HG03196 (cell line): ENCODE results near the gene CAP1.
"Not testable (repeated sequence)": the region's sequence is repeated elsewhere in the genome, so short reads cannot be mapped to it uniquely, and the experiment has no call there.

ENCODE experiments used
- ATAC-seq: cut with Tn5 transposase; IDR thresholded peaks from one replicate; pipeline ENCODE4 v1.9.1; 2021; ENCODE audit not compliant: unreplicated experiment

Gene CAP1

DNA sequence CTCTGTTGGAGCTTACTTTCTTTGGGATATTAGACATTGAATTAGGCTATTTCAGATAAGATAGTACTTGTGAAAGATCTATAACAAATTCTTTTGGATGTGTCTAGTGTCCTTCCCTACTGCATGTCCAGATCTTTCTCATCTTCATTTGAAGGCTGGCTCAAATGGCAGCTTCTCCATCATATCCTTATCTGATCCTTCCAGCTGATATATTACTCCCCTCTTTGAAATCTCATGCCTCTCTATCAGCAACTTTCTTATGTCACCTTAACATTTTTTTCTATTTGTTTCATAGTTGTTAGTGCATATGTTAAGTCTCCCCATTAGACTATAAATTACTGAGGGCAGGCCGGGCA lies 17.5 kb downstream of the CAP1 start:
- ATAC-seq: no peak

DNA sequence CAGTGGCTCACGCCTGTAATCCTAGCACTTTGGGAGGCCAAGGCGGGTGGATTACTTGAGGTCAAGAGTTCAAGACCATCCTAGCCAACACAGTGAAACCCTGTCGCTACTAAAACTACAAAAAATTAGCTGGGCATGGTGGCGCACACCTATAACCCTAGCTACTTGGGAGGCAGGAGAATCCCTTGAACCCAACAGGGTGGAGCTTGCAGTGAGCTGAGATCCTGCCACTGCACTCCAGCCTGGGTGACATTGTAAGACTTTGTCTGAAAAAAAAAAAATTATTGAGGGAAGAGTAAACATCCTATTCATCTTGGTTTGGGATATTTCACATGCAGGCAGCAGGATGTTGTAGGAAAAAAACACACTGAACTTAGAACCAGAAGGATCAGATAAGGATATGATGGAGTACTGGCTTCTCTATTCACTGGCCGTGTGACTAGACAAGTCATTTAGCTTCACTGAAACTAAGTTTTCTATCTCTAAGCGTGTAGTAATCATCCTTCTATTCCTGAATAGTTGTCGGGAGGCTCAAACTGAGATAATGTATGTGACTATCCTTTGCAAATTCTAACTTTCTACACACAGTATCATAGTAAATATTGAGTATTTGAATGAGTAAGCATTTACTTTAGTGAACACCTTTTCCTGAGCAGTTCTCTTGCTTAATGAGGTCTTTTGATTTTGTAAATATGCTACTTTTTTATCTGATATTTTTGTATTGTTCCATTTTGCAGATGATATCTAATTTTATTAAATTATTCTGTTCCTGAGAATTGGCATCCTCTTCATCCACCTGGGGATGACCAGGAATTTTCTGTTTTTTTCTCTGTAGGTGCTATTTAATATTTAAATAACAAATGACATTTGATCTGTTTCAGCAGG lies 18.2 kb downstream of the CAP1 start:
- ATAC-seq: no peak

DNA sequence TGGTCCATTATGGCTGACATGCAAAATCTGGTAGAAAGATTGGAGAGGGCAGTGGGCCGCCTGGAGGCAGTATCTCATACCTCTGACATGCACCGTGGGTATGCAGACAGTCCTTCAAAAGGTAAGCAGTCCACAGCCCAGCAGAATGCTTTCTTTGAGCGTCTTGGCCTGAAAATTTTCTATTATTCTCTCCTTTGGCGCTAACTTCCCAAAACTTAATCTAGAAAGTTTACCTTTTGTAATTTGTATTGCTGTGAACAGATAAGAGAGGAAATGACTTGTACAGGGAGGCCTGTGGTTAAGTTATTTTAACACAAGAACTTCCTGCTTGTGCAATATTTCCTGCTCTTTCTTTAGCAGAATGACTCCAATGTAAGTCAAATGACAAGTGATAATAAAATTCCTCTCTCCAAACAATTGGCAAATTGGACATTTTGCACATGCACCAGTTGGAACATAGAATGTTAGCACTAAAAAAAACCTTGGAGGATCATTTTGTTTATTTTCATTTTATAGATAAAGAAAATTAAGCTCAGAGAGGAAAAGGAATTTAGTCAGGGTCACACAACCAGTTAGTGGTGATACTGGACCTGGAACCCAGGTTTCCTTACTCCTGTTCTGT lies 18.9 kb downstream of the CAP1 start:
- ATAC-seq: no peak

DNA sequence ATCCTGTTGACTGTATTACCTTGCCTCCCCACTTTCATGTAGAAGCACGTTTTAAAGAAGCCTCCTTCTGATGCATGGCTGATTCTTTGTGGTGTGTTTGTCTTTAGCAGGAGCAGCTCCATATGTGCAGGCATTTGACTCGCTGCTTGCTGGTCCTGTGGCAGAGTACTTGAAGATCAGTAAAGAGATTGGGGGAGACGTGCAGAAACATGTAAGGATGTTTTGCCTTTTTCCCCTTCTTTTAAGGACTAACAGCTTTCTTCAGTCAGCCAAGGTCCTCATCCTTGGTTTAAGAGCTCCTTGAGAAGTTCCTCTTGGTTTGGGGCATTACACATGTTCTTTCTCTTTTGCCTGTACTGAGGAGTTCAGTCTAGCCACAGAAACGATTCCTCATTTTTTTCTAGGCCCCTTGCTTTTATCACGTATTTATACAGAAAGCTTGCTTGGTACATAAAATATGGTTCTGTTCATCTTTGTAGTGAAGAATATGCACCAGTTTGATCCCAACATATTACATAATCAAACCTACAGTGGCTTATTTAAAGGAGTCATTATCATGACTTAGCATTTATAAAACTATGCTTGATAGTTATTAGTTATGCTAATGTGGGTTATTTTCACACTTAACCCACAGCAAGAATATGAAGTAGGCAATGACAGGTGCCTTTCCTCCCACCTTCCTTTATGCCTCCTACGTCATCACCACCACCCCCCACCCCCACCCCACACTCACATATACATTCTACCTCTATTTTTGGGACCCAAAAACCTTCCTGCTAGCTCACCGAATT lies 19.6 kb downstream of the CAP1 start:
- no peak for ATAC-seq

DNA sequence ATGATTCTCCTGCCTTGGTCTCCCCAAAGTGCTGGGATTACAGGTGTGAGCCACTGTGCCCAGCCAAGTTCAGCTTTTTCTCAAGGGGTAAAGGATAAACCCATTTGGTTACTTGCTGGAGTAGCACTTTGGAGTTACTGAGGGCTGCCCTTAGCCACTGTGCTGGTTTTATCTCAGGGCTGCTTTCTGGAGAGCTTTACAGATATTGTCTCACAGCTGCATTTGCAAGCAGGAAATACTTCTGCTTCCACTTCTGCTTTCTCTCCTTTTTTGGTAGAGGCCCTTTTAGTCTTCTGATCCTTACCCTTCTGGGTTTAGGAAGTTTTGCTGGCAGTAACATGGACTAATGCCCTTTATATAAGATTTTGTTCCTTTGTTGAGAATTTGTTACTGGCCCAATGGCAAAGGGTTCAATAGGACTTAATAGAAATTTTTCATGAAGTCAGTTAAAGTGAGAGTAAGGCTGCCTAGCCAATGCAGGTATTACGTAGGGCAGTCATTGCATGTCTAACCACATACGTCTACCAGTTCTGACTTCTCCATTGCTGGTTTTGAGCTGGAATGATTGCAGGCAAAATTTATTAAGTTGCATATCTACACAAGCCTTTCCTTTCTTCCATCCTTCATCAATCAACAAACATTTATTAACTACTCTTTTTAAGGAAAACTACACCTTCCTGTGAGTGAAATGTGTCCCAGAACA lies 24.4 kb downstream of the CAP1 start:
- peak; percentile 68 for ATAC-seq

DNA sequence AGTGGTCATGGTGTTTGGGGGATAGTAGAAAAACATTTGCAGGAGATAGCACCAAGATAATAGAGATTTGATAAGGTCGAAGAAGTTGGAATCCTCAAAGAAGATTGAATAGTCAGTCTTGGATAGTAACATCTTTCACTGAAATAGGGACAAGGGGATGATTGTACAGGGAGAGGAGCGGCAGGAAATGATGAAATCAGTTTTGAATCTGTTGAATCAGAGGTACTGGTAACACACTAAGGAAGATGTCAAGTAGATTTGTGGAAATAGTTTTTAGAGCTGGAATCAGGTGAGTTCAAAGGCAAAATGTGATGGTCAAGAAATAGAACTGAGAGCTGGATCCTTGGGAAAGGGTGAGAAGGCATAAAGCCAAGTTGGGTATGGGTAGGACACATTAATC lies 26.5 kb downstream of the CAP1 start:
- ATAC-seq: no peak

DNA sequence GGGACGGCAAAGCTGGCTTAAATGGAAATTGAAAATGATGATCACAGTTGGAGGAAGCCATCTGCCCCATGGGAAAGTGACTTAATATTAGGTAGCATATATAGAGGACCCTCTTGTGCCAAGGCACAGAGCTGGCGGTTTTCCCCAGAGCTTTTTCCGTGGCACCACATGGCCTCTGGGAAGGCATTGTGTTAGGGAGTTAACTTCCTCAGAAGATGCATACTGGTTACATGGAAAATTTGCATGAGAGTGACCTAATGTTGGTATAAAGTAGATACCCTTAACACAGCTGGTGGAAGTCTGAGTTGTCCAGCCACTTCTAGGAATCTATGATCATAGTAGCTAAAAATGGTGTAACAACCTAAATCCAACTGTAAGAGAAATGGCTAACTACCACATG lies 27.3 kb downstream of the CAP1 start:
- ATAC-seq: no peak

DNA sequence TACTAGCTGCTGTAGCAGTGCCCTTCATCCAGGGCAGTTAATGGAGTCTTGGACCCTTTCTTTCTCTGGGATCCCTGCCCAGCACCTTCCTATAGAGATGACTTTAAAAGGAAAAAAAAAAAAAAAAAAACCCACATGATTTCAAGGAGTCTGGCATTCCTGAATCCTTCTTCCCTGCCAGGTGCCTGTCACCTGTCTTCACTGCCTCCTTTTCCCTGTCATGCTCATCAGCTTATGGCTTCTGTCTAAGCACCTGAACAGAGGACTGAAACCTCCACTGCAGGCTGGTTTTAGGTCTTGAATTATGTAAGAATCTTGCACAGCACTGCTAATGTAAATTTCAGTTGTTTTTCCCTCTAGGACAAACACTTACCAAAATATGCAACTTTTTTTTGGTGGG lies 31.6 kb downstream of the CAP1 start:
- no peak for ATAC-seq

DNA sequence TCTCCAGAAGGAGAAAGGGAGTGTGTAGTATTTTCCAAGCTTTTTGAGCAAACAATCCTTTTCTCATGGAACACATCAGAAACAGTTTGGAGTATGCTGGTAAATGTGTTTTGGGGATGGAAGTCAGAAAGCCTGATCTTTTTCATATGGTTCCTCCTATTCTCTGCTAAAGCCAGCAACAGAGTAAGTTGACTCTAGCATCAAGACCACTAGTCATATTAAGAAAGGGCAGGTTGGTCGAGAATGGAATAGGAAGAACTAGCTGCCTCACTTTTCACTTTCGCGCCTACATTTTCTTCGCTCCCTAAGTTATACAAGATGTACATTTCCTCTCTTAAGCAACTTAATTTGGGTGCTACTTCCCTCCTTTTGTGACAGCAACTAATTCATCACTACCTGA lies 32.5 kb downstream of the CAP1 start:
- ATAC-seq: no peak

DNA sequence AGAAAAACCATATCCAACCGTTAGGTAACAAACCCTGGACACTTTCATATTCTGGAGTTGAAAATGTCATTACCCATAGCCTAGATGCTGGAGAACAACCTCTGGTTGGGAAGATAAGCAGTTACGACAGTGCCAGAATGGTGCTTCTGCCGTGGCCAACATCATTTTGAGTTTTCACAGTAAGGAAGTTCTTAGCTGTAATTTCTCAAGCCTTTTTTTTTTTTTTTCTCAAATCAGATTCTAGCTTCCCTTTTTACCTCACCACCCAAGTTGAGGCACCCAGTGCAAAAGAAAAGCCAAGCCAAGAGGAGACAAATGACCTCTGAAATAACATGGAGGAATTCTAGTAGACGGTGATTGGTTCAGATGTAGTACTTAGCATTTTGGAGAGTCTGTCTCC lies 34.7 kb downstream of the CAP1 start:
- no peak for ATAC-seq

DNA sequence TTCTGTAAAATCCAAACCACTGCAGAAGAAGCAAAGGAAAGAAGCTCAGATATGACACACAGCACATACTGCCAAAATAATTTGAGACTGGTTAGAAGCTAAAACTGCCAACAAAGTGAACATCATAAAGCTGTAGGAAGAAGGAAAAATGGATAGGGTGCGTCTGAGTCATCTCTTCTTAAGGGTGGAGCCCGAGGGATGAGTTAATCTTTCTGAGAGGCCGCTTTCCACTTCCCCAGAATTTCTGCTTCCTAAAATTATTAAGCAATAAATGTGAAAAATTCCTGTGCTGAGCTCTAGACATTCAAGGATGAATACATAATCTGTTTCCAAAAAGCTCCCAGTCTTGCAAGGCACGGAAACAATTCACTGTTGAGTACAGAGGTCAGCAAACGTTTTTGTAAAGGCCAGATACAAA lies 36.4 kb downstream of the CAP1 start:
- ATAC-seq: no peak

DNA sequence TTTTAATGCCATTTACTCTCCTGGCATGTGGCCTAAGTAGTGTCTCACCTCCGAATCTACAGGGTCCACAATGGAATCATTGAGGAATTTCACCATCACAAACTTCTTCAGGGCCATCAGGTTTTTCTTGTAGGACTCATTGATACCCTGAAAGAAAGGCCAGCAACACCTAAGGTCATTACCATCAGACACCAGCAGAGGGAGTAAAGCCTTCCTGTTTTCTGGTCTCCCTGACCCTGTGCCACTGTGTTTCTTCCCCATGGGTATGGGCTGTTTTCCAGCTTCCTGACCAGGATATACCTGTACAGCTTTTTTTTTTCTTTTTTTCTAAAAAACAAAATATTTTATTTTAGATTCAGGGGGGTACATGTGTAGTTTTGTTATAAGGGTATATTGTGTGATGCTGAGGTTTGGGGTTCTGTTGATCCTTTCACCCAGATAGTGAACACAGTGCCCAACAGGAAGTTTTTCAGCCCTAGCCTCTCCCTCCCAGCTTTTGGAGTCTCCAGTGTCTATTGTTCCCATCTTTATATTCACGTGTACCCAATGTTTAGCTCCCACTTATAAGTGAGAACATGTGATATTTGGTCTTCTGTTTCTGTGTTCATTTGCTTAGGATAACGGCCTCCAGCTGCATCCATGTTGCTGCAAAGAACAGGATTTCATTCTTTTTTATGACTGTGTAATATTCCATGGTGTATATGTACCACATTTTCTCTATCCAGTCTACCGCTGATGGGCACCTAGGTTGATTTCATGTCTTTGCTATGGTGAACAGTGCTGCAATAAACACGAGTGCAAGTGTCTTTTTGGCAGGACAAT lies 38.2 kb downstream of the CAP1 start:
- ATAC-seq: no peak

DNA sequence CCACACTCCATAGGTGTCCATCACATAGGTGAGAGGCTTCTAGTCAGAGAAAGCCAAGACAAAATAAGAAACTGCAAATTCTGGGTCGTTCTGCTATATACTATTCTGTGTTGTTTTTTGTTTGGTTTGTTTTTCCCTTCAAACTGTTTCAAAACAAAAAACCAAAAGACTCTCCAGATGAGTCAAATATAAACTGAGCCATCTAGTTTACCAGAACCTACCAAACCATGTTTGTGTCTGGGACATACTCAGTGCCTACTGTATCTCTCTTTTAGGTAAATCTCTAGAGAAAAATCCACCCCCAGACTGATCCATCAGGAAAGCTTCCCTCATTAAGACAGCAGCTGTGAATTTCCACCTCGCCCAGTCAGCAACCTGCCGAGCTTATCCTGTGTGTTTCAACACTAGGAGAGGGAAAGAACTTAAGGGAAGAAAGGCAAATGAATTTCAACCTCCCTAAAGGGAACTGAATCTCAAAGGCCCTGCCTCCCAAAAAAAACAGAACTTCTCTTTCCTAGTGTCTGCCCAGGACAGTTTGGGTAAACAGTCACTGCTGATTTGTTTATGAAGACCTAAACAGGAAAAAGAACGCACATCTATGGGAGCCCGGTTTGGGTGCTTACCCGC lies 39.4 kb downstream of the CAP1 start:
- no peak for ATAC-seq

DNA sequence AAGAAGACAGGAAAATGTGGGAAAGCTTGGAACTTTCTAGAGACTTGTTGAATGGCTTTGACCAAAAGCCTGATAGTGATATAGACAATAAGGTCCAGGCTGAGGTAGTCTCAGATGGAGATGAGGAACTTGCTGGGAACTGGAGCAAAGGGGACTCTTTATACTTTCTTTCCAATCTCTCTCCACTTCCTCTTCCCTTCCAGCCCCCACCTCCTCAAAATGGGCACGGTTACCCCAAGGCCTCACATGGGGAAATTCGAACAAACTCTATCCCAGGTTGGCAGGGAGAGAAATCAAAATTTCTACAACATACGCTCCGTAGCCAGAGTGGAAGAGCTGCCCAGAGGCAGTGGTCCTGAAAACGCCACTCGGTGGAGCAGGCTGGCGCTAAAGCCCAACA lies 41.3 kb downstream of the CAP1 start:
- no peak for ATAC-seq

DNA sequence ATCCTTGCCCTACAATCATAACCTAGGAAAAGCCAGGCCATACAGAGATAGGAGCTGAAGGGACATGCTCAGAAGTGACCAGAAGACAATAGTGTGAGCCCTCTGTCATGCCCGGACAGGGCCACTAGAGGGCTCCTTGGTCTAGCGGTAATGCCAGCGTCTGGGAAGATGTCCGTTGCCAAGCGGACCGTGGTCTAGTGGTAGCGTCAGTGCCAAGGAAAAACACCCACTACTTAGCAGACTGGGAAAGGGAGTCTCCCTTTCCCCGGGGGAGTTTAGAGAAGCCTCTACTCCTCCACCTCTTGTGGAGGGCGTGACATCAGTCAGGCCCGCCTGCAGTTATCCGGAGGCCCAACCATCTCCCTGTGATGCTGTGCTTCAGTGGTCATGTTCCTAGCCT lies 44.2 kb downstream of the CAP1 start:
- not testable (repeated sequence) for ATAC-seq

DNA sequence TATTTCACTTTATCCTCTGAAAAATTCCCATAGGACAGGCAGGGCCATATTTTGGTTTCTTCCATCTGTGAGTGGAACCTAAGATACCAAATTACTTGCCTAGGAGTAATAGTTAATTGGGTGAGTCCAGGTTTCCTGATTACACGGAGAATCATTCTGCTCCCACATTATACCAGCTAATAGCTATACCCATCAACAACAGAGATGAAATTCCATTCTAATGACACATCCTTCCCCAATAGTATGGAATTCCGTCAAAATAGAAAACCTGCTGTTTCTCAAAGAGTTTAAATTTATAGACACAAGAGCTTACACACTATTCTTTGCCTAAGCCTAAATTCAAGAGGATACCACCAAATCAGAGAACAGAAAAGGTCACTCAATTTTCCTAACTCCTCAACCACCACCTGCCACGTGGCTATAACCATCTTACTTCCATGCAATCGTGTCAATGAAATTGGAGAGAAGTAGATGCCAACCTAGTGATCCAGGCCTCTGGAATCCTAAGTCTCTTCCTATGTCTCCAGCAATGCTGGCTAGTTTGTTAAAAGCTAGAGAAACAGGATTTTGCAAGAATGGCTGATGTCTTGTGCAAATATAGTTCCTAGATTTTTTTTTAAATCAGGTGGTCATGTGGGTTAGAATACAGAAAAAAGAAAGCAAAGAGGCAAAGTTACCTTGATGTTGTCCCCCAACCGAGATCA lies 50.3 kb downstream of the CAP1 start:
- ATAC-seq: no peak

DNA sequence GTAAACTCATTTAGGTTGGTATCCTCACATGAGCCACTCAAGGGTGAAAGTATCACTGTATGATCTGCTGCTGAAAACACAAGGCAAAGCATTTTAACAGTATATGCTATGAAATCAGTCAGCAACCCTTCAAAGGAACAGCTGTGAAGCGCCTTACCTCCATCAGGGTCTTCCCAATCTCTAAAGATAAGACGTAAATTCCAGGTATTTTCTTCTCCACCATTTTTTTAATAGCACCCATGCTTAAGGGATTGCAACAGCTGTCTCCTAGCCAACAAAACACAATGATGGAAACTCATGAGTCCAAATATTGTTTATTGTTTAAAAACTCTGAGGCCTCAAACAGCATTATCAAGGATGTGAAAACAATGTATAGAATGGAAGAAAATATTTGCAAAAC lies 51.7 kb downstream of the CAP1 start:
- no peak for ATAC-seq

DNA sequence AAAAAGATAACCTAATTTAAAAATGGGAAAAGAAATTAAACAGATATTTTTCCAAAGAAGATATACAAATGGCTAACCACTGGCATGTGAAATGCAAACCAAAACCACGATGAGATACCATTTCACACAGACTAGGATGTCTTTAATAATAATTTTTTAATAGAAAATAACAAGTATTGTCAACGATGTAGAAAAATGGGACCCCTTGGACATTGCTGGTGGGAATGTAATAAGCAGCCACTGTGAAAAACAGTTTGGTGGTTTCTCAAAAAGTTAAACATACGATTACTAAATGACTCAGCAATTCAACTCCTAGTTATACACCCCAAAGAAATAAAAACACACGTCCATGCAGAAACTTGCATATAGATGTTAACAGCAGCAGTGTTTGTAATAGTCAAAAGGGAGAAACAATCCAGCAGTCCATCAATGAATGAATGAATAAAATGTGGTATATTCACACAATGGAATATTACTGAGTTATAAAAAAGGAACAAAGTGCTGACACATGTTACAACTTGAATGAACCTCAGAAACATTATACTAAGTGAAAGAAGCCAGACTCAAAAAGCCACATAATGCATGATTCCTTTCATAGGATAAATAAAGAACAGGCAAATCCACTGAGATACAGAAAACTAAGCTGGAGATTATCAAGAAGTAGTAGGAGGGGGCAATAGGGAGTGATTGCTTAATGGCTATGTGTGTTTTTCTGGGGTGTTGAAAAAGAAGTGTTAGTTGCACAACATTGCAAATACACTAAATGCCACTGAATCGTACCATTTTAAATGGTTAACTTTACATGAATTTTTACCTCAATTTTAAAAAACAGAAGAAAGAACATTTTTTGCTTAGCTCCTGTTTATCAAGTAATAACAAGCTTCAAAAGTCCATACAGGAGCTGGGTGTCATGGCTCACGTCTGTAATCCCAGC lies 52.4 kb downstream of the CAP1 start:
- no peak for ATAC-seq
